ENCODE results near the gene CTNND2. TPM values are rescaled to one million over a fixed set of nuclear protein-coding genes. Genes with fewer than 3 reads are reported as not detected.
"Not testable (repeated sequence)": the region's sequence is repeated elsewhere in the genome, so short reads cannot be mapped to it uniquely, and the experiment has no call there.

Gene CTNND2
- total RNA-seq, 1 donor = not detected

- no peak for DNase-seq (ENCODE audit: low read depth in 2 of 3, low spot score in 2 of 3)
These were observed 222.4 kb downstream of the CTNND2 start for GRCh38 chr5:11681796-11682195.

DNA sequence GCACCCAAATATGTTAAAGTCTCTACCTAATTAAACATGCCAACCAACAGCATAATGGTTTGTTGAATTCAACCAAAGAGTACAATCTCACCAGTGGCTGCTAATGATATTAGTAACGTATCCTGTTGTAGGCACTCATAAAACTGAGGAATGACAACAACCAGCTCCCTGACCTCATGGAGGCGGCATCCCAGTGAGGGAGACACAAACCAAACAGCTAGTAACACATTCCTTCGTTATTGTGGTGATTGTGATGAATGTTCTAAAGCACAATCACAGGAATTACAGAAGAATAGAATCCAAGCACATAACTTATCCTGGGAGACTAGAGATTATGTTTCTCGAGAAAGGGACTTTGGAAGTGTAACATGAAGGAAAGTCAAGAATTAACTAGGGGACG is 224.6 kb downstream of the CTNND2 start:
- DNase-seq (ENCODE audit: low read depth in 2 of 3, low spot score in 2 of 3) = no peak

- DNase-seq (ENCODE audit: low read depth in 2 of 3, low spot score in 2 of 3) = no peak
These were observed 229.1 kb downstream of the CTNND2 start for GRCh38 chr5:11675184-11675583.

DNA sequence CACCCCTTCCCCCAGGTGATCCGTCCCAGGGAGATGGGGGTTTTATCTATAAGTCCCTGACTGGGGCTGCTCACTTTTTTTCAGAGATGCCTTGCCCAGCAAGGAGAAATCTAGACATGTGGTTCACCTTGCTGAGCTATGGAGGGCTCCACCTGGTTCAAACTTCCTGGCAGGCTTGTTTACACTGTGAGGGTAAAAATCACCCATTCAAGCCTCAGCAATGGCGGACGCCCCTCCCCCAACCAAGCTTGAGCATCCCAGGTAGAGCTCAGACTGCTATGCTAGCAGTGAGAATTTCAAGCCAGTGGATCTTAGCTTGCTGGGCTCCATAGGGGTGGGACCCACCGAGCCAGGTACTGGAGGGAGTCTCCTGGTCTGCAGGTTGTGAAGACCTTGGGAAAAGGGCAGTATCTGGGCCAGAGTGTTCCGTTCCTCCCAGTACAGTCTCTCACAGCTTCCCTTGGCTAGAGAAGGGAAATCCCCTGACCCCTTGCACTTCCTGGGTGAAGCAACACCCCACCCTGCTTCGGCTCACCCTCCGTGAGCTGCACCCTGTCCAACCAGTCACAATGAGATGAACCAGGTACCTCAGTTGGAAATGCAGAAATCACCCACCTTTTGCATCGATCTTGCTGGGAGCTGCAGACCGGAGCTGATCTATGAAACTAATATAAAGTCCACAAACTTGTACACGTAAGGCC is 231.7 kb downstream of the CTNND2 start:
- no peak for DNase-seq (ENCODE audit: low read depth in 2 of 3, low spot score in 2 of 3)

DNA sequence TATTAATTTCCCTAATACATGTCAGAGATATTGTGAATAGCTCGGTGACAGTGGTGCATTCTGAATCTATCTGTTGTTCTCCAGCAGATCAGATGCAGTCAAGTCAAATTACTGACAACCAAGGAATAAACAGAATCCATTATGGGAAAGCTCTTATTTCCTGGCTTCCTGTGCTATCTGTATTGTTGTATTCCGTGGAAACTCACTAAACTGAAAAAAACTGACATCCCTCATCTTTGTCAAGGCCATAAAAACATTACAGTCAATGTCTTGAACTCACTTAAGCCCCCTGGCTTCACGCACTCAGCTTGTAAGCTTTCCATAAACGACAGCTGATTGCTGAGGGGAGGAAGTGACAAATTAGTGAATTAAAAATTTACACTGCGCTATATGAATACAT is 245.9 kb downstream of the CTNND2 start:
- DNase-seq (ENCODE audit: low read depth in 2 of 3, low spot score in 2 of 3) = no peak

DNA sequence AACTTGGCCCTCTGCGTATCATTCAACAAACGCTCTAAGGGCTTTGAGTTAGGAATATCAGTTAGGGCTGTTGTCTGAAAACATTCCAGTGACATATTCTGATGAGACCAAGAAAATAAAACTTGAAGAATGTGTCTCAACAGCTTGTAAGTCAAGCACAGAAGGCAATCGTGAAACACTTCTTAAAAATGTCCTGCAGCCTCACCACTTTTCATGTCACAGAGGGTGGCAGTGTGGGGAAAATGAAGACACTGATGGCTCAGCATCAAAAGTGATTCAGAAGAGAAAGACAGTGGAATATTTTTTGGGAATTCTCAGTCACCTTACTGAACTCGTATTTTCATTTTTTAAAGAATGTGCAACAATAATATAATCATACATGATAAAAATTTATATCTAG is 247.3 kb downstream of the CTNND2 start:
- DNase-seq (ENCODE audit: low read depth in 2 of 3, low spot score in 2 of 3) = no peak

GRCh38 chr5:11655681-11656080 is 248.6 kb downstream of the CTNND2 start:
- DNase-seq (ENCODE audit: low read depth in 2 of 3, low spot score in 2 of 3) = no peak

DNA sequence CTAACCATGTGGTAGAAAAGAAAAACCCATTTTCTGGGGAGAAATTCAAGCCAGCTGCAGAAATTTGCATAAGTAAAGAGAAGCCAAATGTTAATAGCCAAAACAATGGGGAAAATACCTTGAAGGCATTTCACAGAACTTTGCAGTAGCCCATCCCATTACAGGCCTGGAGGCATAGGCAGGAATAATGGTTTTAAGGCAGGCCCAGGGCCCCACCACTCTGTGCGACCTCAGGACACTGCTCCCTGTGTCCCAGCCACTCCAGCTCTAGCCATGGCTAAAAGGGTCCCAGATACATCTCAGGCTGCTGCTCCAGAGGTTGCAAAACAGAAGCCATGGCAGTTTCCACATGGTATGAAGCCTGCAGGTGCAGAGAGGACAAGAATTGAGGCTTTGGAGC is 253.3 kb downstream of the CTNND2 start:
- DNase-seq (ENCODE audit: low read depth in 2 of 3, low spot score in 2 of 3) = no peak

GRCh38 chr5:11646141-11646540 is 258.1 kb downstream of the CTNND2 start:
- DNase-seq (ENCODE audit: low read depth in 2 of 3, low spot score in 2 of 3) = no peak

DNA sequence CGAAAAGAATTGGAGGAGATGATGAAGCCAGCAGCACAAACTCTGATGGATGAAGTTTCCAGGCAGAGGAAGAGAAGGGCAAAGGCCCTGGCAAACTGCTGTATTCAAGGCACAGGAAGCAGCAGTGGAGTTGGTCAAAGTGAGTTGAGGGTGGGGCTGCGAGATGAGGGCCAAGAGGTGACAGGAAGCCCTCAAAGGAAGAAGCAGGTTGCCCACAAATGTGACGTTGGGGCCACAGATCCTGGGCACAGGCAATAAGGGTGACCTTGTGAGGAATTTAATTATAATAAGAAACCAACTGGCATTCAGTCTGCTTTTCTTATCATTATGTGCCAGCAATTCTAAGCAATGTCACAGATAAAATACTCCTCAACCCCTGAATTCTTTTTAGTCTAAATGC is 261.8 kb downstream of the CTNND2 start:
- peak in 2 of 3 donors; percentile 31 to 69 for DNase-seq (ENCODE audit: low read depth in 2 of 3, low spot score in 2 of 3)

DNA sequence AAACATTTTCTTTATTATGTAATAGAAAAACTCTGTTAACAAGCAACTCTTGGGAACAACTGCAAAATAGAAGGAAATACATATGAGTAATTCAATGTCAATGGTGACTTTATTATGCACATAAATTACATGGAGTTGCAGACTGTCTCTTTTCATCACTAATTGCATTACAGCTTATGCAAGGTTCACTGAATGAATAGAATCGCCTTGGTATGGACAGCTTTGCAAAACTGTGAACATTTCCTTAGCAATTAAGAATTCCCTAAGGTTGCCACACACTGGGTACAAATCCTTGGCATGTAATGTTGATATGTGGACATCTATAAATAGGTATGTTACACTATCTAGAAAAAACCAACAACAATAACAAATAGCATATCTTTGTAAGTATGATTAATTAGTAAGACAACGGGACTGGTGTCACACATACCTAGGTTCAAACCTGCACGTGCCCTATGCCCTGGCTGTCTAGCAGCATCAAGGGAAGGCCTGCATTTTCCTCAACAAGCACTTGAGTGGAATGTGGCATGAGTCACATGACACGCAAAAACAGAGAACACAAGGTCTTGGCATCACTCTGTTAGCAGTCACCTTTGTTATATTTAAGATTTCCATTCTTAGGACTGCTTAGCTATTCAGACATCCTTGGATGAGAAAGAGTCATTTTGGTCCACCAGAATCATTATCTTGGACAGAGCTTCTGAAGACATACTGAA is 263.9 kb downstream of the CTNND2 start:
- no peak for DNase-seq (ENCODE audit: low read depth in 2 of 3, low spot score in 2 of 3)

DNA sequence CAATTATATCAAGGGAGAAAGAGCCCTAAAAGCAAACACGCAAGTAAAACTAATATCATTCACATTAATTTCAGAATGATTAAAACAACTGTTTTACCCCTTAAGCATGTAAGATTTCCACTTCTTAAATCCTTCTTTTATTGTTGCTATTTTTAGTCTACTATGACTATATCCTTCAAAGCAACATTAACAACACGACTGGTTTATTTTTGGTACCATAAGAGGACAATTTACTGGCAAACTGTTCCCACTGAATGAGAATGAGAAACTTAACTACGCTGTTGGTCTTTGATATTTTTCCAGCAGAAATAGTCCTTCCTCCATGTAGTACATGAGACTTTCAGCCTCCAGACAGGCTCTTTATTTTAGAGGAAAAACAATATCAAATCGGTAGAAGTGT is 281.5 kb downstream of the CTNND2 start:
- DNase-seq (ENCODE audit: low read depth in 2 of 3, low spot score in 2 of 3) = no peak

DNA sequence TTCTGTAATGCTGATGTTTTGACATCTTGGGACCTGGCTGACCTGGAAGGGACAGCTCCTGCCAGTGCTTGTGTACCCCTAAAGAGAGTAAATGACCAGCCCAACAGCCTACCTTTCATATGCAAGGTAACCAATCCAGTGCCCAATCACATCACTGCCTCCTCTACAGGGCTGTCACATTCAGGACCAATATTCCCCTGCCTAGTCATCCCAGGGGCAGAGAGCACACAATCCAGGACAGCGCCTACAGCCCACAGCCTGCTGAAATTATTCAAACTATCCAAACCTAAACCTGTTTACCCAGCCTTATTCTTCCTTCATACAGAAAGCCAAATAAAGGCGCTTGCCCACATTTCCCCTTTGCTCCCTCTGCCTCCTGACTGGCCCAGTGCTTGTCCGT is 284.1 kb downstream of the CTNND2 start:
- DNase-seq (ENCODE audit: low read depth in 2 of 3, low spot score in 2 of 3) = no peak

GRCh38 chr5:11619339-11620024 is 284.8 kb downstream of the CTNND2 start:
- DNase-seq (ENCODE audit: low read depth in 2 of 3, low spot score in 2 of 3) = peak in 2 of 3 donors; percentile 27 to 38

DNA sequence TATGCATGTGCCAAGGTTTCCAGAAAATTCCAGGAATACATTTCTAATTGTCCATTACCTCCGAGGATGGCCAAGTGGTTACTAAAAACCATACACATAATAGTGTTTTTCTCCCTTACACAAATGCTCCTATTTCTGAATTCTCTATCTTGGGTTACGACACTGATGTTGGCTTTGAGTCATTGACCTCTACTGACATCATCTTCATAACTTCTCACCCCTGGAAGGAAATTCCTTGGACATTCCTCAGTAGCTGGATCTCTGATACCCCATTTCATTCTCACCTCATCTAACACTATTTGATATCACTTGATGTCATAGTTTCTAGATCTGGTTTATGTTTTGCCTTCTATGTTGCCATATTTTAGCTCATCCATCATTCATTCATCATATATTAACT is 287.2 kb downstream of the CTNND2 start:
- no peak for DNase-seq (ENCODE audit: low read depth in 2 of 3, low spot score in 2 of 3)

DNA sequence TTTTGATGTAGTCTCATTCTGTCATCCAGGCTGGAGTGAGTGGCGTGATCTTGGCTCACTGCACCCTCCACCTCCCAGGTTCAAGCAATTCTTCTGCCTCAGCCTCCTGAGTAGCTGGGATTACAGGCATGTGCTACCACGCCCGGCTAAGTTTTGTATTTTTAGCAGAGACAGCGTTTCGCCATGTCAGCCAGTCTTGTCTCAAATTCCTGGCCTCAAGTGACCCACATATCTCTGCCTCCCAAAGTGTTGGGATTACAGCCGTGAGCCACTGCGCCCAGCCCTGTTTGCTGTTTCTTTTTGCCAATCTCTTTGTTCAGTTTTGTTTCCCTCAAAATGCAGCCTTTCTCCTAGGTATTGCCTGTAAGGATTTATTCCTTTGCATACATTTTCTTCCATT is 287.6 kb downstream of the CTNND2 start:
- DNase-seq (ENCODE audit: low read depth in 2 of 3, low spot score in 2 of 3) = not testable (repeated sequence)

GRCh38 chr5:11611011-11611410 is 293.2 kb downstream of the CTNND2 start:
- DNase-seq (ENCODE audit: low read depth in 2 of 3, low spot score in 2 of 3) = peak in 2 of 3 donors; percentile 36 to 74

DNA sequence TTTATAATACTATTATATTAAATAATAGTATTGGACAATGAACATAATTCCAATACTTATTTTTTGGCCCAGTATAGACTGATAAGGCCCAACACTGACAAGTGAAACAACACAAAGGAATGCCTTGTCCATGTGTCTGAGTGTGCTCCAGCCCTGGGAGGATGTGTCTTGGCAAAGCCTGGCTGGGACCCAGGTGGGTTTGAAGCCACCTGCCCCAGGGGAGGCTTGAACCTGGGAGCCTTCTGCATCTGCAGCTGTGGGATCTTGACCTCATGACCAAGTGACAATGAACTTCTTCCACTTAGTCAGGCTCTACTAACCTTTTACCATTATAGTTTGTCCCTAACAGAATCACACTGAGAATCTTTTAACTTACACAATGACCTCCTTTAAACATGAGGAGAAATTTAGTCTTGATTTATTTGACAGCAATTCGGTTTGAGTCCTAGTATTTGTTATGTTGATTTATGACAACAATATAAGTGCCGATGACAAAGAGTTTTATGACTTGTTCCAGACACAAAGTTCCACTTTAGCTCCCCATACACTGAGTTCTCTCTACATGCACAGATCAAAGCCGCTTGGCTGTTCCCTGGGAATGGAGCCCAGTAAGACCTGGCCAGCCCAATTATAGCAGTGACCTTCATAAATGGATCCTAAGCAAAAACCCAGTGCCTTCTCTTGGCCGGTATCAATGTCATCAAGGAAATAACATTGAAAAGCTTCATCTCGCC is 294.5 kb downstream of the CTNND2 start:
- DNase-seq (ENCODE audit: low read depth in 2 of 3, low spot score in 2 of 3) = no peak

GRCh38 chr5:11608530-11608929 is 295.7 kb downstream of the CTNND2 start:
- DNase-seq (ENCODE audit: low read depth in 2 of 3, low spot score in 2 of 3) = no peak

DNA sequence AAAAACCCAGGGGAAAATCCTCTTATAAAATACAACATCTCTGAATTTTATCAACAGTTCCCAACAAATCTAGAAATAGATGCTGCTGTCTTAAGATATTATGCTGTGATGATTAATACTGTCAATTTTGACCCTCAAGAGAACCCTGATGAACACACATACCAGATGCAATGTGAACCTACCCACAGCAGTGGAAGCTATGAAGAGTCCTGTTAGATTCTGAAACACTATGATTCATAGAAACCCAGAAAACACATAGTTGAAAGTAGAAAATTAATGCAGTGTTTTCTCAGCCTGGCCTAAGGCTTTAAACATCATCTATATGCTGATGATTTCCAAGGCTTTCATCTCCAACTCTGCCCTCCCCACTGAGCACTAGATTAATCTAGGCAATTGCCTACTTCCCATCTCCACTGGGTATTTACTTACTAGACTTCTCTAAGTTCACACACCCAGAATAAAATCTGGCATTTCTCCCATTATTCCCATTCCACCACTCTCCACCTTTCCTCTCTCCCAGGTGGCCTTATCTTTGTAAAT is 296.2 kb downstream of the CTNND2 start:
- no peak for DNase-seq (ENCODE audit: low read depth in 2 of 3, low spot score in 2 of 3)

DNA sequence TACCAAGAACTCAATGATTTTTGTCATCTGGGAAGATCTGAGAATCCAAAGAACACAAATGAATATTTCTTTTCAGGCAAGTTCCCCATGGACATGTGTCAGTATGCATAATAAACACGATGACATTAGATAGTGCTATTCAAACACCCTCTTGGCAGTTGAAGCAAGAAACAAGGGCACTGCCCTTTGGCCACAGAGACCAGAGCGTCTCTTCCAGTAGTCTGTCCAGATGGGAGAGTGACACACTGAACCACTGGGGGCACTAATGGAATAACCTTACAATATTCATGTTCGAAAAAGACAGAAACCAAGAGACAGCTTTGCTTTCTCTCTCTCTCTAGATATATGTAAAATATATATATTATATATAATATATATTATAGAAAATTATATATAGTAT is 301.9 kb downstream of the CTNND2 start:
- DNase-seq (ENCODE audit: low read depth in 2 of 3, low spot score in 2 of 3) = no peak

Measured in hematopoietic multipotent progenitor cell (in vitro differentiated cells).